GM23338 (cell line): ENCODE results near the gene LONRF3. TPM values are rescaled to one million over a fixed set of nuclear protein-coding genes. Genes with fewer than 3 reads are reported as not detected.

Experiments used
- ATAC-seq: fragments of 200-7000 bp; cut with Tn5 transposase; 3 replicates; pipeline ENCODE4 v1.9.1; 2020
- DNase-seq: peaks from one replicate; pipeline ENCODE4 v3.0.0-alpha.2; 2015; ENCODE audit warnings: low spot score
- H2AFZ ChIP-seq: fragments of 200-600 bp; sonication (generic); 2 replicates; pipeline ENCODE4 v1.8.0; 2016; ENCODE audit warnings: antibody characterized with exemption, mild to moderate bottlenecking, moderate library complexity
- H3F3A ChIP-seq: fragments of 200-600 bp; sonication (generic); replicated peaks from 2 replicates; pipeline ENCODE4 v1.8.0; 2017; ENCODE audit warnings: antibody characterized with exemption, mixed run types, low read depth
- H3K27ac ChIP-seq: fragments of 200-600 bp; sonication (generic); 2 replicates; pipeline ENCODE4 v1.6.1; 2016; ENCODE audit warnings: low read depth
- H3K27me3 ChIP-seq: fragments of 200-600 bp; sonication (generic); 2 replicates; pipeline ENCODE4 v1.8.0; 2016; ENCODE audit warnings: mild to moderate bottlenecking, mixed run types, moderate library complexity; ENCODE audit not compliant: insufficient read depth
- H3K36me3 ChIP-seq: fragments of 200-600 bp; sonication (generic); 2 replicates; pipeline ENCODE4 v1.8.0; 2016; ENCODE audit warnings: mild to moderate bottlenecking; ENCODE audit not compliant: insufficient read depth
- H3K4me1 ChIP-seq: fragments of 200-600 bp; sonication (generic); 2 replicates; pipeline ENCODE4 v1.8.0; 2016; ENCODE audit warnings: mild to moderate bottlenecking, moderate library complexity; ENCODE audit not compliant: insufficient read depth
- H3K4me2 ChIP-seq: fragments of 200-600 bp; sonication (generic); 2 replicates; pipeline ENCODE4 v1.7.1; 2017; ENCODE audit warnings: mixed run types
- H3K4me3 ChIP-seq: fragments of 200-600 bp; sonication (generic); 2 replicates; pipeline ENCODE4 v1.6.1; 2016; ENCODE audit warnings: mixed run types
- H3K79me2 ChIP-seq: fragments of 200-600 bp; sonication (generic); replicated peaks from 2 replicates; pipeline ENCODE4 v1.8.0; 2017; ENCODE audit warnings: mild to moderate bottlenecking; ENCODE audit not compliant: insufficient read depth
- H3K9me2 ChIP-seq: fragments of 200-600 bp; sonication (generic); 2 replicates; pipeline ENCODE4 v1.8.0; 2017; ENCODE audit not compliant: insufficient read depth
- H4K20me1 ChIP-seq: fragments of 200-600 bp; sonication (generic); replicated peaks from 2 replicates; pipeline ENCODE4 v1.8.0; 2017; ENCODE audit warnings: mild to moderate bottlenecking; ENCODE audit not compliant: insufficient read depth
- H3K27ac Mint-ChIP-seq: 2 replicates; pipeline ENCODE4 v1.8.0; 2020; ENCODE audit warnings: inconsistent platforms, mild to moderate bottlenecking, moderate library complexity, mixed read lengths
- H3K27me3 Mint-ChIP-seq: 3 replicates; pipeline ENCODE4 v1.8.0; 2022; ENCODE audit warnings: low read depth, mild to moderate bottlenecking, moderate library complexity, mixed read lengths, inconsistent platforms; ENCODE audit not compliant: insufficient read depth, poor library complexity
- H3K36me3 Mint-ChIP-seq: 3 replicates; pipeline ENCODE4 v1.8.0; 2021; ENCODE audit warnings: low read depth, mild to moderate bottlenecking, inconsistent platforms, moderate library complexity, mixed read lengths
- H3K4me1 Mint-ChIP-seq: 3 replicates; pipeline ENCODE4 v1.8.0; 2020; ENCODE audit warnings: mild to moderate bottlenecking, inconsistent platforms, mixed read lengths
- H3K4me3 Mint-ChIP-seq: 3 replicates; pipeline ENCODE4 v1.8.0; 2021; ENCODE audit warnings: moderate library complexity, mild to moderate bottlenecking, inconsistent platforms, mixed read lengths
- H3K9me3 Mint-ChIP-seq: 3 replicates; pipeline ENCODE4 v1.8.0; 2020; ENCODE audit warnings: moderate library complexity, mild to moderate bottlenecking, inconsistent platforms, mixed read lengths
- CREB1 ChIP-seq: fragments of 250-450 bp; sonication (Bioruptor Pico); IDR thresholded peaks from 2 replicates; pipeline ENCODE4 v1.5.0; 2020; ENCODE audit warnings: low read depth, mild to moderate bottlenecking, moderate library complexity
- CTCF ChIP-seq, 2 experiments: fragments of 200-600 bp in 1 of 2; sonication (generic) in 1 of 2; conservative IDR thresholded peaks; 2 replicates each; pipeline versions ENCODE4 v1.5.1 to v1.6.1; 2016 to 2017; ENCODE audit warnings: antibody characterized with exemption in 2 of 2, low read depth in 2 of 2, mild to moderate bottlenecking in 2 of 2, moderate library complexity in 1 of 2
- EZH2 ChIP-seq: fragments of 200-600 bp; sonication (generic); IDR thresholded peaks from one replicate; pipeline ENCODE4 v1.8.0; 2017; ENCODE audit warnings: antibody characterized with exemption, mild to moderate bottlenecking, low read depth; ENCODE audit not compliant: unreplicated experiment
- EZH2phosphoT487 ChIP-seq: fragments of 200-600 bp; sonication (generic); IDR thresholded peaks from one replicate; pipeline ENCODE4 v1.8.1; 2018; ENCODE audit warnings: antibody characterized with exemption; ENCODE audit not compliant: unreplicated experiment
- JUNB ChIP-seq: IDR thresholded peaks from one replicate; pipeline ENCODE4 v1.6.1; 2016; ENCODE audit warnings: antibody characterized with exemption; ENCODE audit not compliant: unreplicated experiment
- NANOG ChIP-seq: IDR thresholded peaks from 2 replicates; pipeline ENCODE4 v1.6.1; 2016; ENCODE audit warnings: antibody characterized with exemption, borderline replicate concordance
- POLR2AphosphoS5 ChIP-seq: IDR thresholded peaks from 2 replicates; pipeline ENCODE4 v1.6.1; 2016; ENCODE audit warnings: antibody characterized with exemption, low read depth
- REST ChIP-seq: IDR thresholded peaks from one replicate; pipeline ENCODE4 v1.6.1; 2018; ENCODE audit warnings: antibody characterized with exemption; ENCODE audit not compliant: unreplicated experiment
- STAT1 ChIP-seq: IDR thresholded peaks from one replicate; pipeline ENCODE4 v1.6.1; 2016; ENCODE audit warnings: antibody characterized with exemption; ENCODE audit not compliant: unreplicated experiment
- ZNF114 ChIP-seq: fragments of 250-450 bp; sonication (Bioruptor Pico); IDR thresholded peaks from 2 replicates; pipeline ENCODE4 v1.5.0; 2020; ENCODE audit warnings: mild to moderate bottlenecking, moderate library complexity
- ZNF331 ChIP-seq: fragments of 250-450 bp; sonication (Bioruptor Pico); IDR thresholded peaks from 2 replicates; pipeline ENCODE4 v1.5.0; 2020; ENCODE audit warnings: low read depth, mild to moderate bottlenecking, moderate library complexity
- ZNF462 ChIP-seq: fragments of 250-450 bp; sonication (Bioruptor Pico); IDR thresholded peaks from 2 replicates; pipeline ENCODE4 v1.5.0; 2020; ENCODE audit warnings: mild to moderate bottlenecking, moderate library complexity
- polyA plus RNA-seq: library from polyadenylated mRNA; unstranded; fragments of >200 nt; fragmentation: Nextera tagmentation; extraction: Ambion mirVana; gene quantifications from 2 replicates; pipeline ENCODE4 v1.2.1, GENCODE V29; 2016
- total RNA-seq: library from RNA; depleted of rRNA; stranded (reverse); fragments of >200 nt; shearing (Covaris generic); gene quantifications from 2 replicates; pipeline ENCODE4 v1.2.3, GENCODE V29; 2014
- TF ChIP-seq, protein P1 (sequence below): IDR thresholded peaks from 2 replicates; pipeline ENCODE4 v1.6.1; 2016; ENCODE audit warnings: antibody characterized with exemption

Gene LONRF3
- total and polyA plus RNA-seq, 2 experiments from 2014 or later = 0.10 TPM; not detected in 1

DNA sequence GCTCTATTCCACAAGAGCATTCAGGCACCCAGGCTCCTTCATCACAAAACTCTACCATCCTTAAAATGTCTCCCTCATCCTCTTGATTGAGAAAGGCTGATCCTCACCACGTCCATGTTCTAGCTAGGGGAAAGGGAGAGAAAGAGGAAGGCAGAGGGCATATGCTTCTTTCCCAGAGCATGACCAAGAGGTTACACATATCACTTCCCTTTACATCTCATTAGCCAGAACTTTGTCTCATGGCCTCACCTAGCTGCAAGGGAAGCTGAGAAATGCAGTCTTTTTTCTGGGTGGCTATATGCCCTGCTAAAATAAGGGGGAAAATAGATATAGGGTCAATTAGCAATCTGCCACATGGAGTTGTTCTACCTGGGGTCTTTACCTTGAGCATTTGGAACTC is 42.7 kb downstream of the LONRF3 start:
- H3K27ac Mint-ChIP-seq = no peak overlapping the region
- no peaks in the 10 kb centered on the region for H3K4me1 Mint-ChIP-seq
- no peaks in the 10 kb centered on the region for H3K36me3 Mint-ChIP-seq
- ATAC-seq (no peak), DNase-seq (no peak)
- Histone ChIP-seq H3K27me3 (no peaks in the 10 kb centered on the region), H3F3A (no peaks in the 10 kb centered on the region), H4K20me1 (no peaks in the 10 kb centered on the region), H3K27ac (no peak overlapping the region), H3K4me2 (no peak overlapping the region), H3K4me3 (no peak overlapping the region), H3K4me1 (no peaks in the 10 kb centered on the region), H3K79me2 (no peaks in the 10 kb centered on the region), H3K36me3 (no peaks in the 10 kb centered on the region), H3K9me2 (no peaks in the 10 kb centered on the region), H2AFZ (no peak overlapping the region)
- H3K9me3 Mint-ChIP-seq = no peaks in the 10 kb centered on the region
- H3K27me3 Mint-ChIP-seq = no peaks in the 10 kb centered on the region
- no peak overlapping the region for H3K4me3 Mint-ChIP-seq
- no peak for TF ChIP-seq POLR2AphosphoS5
- TF ChIP-seq EZH2phosphoT487 = no peak
- TF ChIP-seq NANOG = no peak
- no peak for TF ChIP-seq CTCF (conservative IDR thresholded peaks at IDR 0.05; ENCODE audit: low read depth in 2 of 2)
- no peak for TF ChIP-seq REST
- no peak for TF ChIP-seq ZNF331 (CRISPR knock-in tag)
- TF ChIP-seq, protein P1, sequence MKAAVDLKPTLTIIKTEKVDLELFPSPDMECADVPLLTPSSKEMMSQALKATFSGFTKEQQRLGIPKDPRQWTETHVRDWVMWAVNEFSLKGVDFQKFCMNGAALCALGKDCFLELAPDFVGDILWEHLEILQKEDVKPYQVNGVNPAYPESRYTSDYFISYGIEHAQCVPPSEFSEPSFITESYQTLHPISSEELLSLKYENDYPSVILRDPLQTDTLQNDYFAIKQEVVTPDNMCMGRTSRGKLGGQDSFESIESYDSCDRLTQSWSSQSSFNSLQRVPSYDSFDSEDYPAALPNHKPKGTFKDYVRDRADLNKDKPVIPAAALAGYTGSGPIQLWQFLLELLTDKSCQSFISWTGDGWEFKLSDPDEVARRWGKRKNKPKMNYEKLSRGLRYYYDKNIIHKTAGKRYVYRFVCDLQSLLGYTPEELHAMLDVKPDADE = no peak
- no peak for TF ChIP-seq ZNF114 (CRISPR knock-in tag)
- TF ChIP-seq CREB1 (CRISPR knock-in tag) = no peak
- TF ChIP-seq EZH2 = no peak
- no peak for TF ChIP-seq STAT1
- TF ChIP-seq JUNB = no peak
- TF ChIP-seq ZNF462 (CRISPR knock-in tag) = no peak
